Measurements from ENCODE around the gene PCNX3.

DNA sequence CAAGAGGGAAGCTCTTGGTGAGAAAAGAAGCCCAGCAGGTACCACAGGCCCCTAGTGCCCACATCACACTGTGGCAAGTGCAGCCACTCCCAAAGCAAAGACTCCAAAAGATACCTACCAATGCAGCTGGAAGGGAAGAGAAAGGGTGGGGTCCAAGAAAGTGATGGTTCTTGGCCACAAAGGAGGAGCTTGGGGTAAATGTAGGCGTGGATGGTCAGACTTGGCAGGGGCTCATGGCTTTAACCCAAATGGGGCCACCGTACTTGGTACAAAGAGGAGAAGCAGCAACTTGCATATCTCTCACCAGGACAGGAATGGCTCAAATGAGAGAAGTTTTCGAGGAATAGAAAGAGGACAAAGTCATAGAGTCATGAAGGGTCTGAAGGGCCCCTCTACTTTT, 6.3 kb upstream of the PCNX3 start:
- TF ChIP-seq POLR2A (IDR thresholded peaks at IDR 0.05; ENCODE audit: low read depth, low read length) (no peak), EZH2 (IDR thresholded peaks at IDR 0.05; ENCODE audit: borderline replicate concordance, low read depth, low read length, severe bottlenecking) (no peak), POLR2AphosphoS5 (IDR thresholded peaks at IDR 0.05; ENCODE audit: insufficient read depth, low read depth, low read length) (no peak), FOS (IDR thresholded peaks at IDR 0.05; ENCODE audit: borderline replicate concordance, insufficient read depth, low read length) (no peak), GATA2 (IDR thresholded peaks at IDR 0.05; ENCODE audit: insufficient read depth, insufficient read length, low read depth, low read length) (no peak), JUN (IDR thresholded peaks at IDR 0.05; ENCODE audit: borderline replicate concordance, insufficient read depth, insufficient read length, low read depth) (no peak), MAX (IDR thresholded peaks at IDR 0.05; ENCODE audit: insufficient read depth, insufficient read length) (no peak)
- TF ChIP-seq, protein P1, sequence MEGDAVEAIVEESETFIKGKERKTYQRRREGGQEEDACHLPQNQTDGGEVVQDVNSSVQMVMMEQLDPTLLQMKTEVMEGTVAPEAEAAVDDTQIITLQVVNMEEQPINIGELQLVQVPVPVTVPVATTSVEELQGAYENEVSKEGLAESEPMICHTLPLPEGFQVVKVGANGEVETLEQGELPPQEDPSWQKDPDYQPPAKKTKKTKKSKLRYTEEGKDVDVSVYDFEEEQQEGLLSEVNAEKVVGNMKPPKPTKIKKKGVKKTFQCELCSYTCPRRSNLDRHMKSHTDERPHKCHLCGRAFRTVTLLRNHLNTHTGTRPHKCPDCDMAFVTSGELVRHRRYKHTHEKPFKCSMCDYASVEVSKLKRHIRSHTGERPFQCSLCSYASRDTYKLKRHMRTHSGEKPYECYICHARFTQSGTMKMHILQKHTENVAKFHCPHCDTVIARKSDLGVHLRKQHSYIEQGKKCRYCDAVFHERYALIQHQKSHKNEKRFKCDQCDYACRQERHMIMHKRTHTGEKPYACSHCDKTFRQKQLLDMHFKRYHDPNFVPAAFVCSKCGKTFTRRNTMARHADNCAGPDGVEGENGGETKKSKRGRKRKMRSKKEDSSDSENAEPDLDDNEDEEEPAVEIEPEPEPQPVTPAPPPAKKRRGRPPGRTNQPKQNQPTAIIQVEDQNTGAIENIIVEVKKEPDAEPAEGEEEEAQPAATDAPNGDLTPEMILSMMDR (IDR thresholded peaks at IDR 0.05; ENCODE audit: extremely low read depth in 1 of 2, insufficient read depth in 1 of 2, low read depth in 1 of 2, low read length in 2 of 2) = no peak
